ENCODE measurements around the gene KRT83.

- TF ChIP-seq CTCF (IDR thresholded peaks at IDR 0.05), result no peak
- TF ChIP-seq POLR2A (IDR thresholded peaks at IDR 0.05), result no peak
These were observed 48.6 kb upstream of the KRT83 start for GRCh38 chr12:52369809-52370208.
